GM23338 (cell line): ENCODE data around the gene ETV1. TPM values are rescaled to one million over a fixed set of nuclear protein-coding genes. Genes with fewer than 3 reads are reported as not detected.

Experiments
- ATAC-seq: fragments of 200-7000 bp; cut with Tn5 transposase; 3 replicates; pipeline ENCODE4 v1.9.1; 2020
- DNase-seq: peaks from one replicate; pipeline ENCODE4 v3.0.0-alpha.2; 2015; ENCODE audit warnings: low spot score
- H2AFZ ChIP-seq: fragments of 200-600 bp; sonication (generic); 2 replicates; pipeline ENCODE4 v1.8.0; 2016; ENCODE audit warnings: antibody characterized with exemption, mild to moderate bottlenecking, moderate library complexity
- H3F3A ChIP-seq: fragments of 200-600 bp; sonication (generic); replicated peaks from 2 replicates; pipeline ENCODE4 v1.8.0; 2017; ENCODE audit warnings: antibody characterized with exemption, mixed run types, low read depth
- H3K27ac ChIP-seq: fragments of 200-600 bp; sonication (generic); 2 replicates; pipeline ENCODE4 v1.6.1; 2016; ENCODE audit warnings: low read depth
- H3K27me3 ChIP-seq: fragments of 200-600 bp; sonication (generic); 2 replicates; pipeline ENCODE4 v1.8.0; 2016; ENCODE audit warnings: mild to moderate bottlenecking, mixed run types, moderate library complexity; ENCODE audit not compliant: insufficient read depth
- H3K36me3 ChIP-seq: fragments of 200-600 bp; sonication (generic); 2 replicates; pipeline ENCODE4 v1.8.0; 2016; ENCODE audit warnings: mild to moderate bottlenecking; ENCODE audit not compliant: insufficient read depth
- H3K4me1 ChIP-seq: fragments of 200-600 bp; sonication (generic); 2 replicates; pipeline ENCODE4 v1.8.0; 2016; ENCODE audit warnings: mild to moderate bottlenecking, moderate library complexity; ENCODE audit not compliant: insufficient read depth
- H3K4me2 ChIP-seq: fragments of 200-600 bp; sonication (generic); 2 replicates; pipeline ENCODE4 v1.7.1; 2017; ENCODE audit warnings: mixed run types
- H3K4me3 ChIP-seq: fragments of 200-600 bp; sonication (generic); 2 replicates; pipeline ENCODE4 v1.6.1; 2016; ENCODE audit warnings: mixed run types
- H3K79me2 ChIP-seq: fragments of 200-600 bp; sonication (generic); replicated peaks from 2 replicates; pipeline ENCODE4 v1.8.0; 2017; ENCODE audit warnings: mild to moderate bottlenecking; ENCODE audit not compliant: insufficient read depth
- H3K9me2 ChIP-seq: fragments of 200-600 bp; sonication (generic); 2 replicates; pipeline ENCODE4 v1.8.0; 2017; ENCODE audit not compliant: insufficient read depth
- H4K20me1 ChIP-seq: fragments of 200-600 bp; sonication (generic); replicated peaks from 2 replicates; pipeline ENCODE4 v1.8.0; 2017; ENCODE audit warnings: mild to moderate bottlenecking; ENCODE audit not compliant: insufficient read depth
- H3K27ac Mint-ChIP-seq: 2 replicates; pipeline ENCODE4 v1.8.0; 2020; ENCODE audit warnings: inconsistent platforms, mild to moderate bottlenecking, moderate library complexity, mixed read lengths
- H3K27me3 Mint-ChIP-seq: 3 replicates; pipeline ENCODE4 v1.8.0; 2022; ENCODE audit warnings: low read depth, mild to moderate bottlenecking, moderate library complexity, mixed read lengths, inconsistent platforms; ENCODE audit not compliant: insufficient read depth, poor library complexity
- H3K36me3 Mint-ChIP-seq: 3 replicates; pipeline ENCODE4 v1.8.0; 2021; ENCODE audit warnings: low read depth, mild to moderate bottlenecking, inconsistent platforms, moderate library complexity, mixed read lengths
- H3K4me1 Mint-ChIP-seq: 3 replicates; pipeline ENCODE4 v1.8.0; 2020; ENCODE audit warnings: mild to moderate bottlenecking, inconsistent platforms, mixed read lengths
- H3K4me3 Mint-ChIP-seq: 3 replicates; pipeline ENCODE4 v1.8.0; 2021; ENCODE audit warnings: moderate library complexity, mild to moderate bottlenecking, inconsistent platforms, mixed read lengths
- H3K9me3 Mint-ChIP-seq: 3 replicates; pipeline ENCODE4 v1.8.0; 2020; ENCODE audit warnings: moderate library complexity, mild to moderate bottlenecking, inconsistent platforms, mixed read lengths
- CTCF ChIP-seq, 2 experiments: fragments of 200-600 bp in 1 of 2; sonication (generic) in 1 of 2; conservative IDR thresholded peaks; 2 replicates each; pipeline versions ENCODE4 v1.5.1 to v1.6.1; 2016 to 2017; ENCODE audit warnings: antibody characterized with exemption in 2 of 2, low read depth in 2 of 2, mild to moderate bottlenecking in 2 of 2, moderate library complexity in 1 of 2
- EZH2 ChIP-seq: fragments of 200-600 bp; sonication (generic); IDR thresholded peaks from one replicate; pipeline ENCODE4 v1.8.0; 2017; ENCODE audit warnings: antibody characterized with exemption, mild to moderate bottlenecking, low read depth; ENCODE audit not compliant: unreplicated experiment
- EZH2phosphoT487 ChIP-seq: fragments of 200-600 bp; sonication (generic); IDR thresholded peaks from one replicate; pipeline ENCODE4 v1.8.1; 2018; ENCODE audit warnings: antibody characterized with exemption; ENCODE audit not compliant: unreplicated experiment
- NANOG ChIP-seq: IDR thresholded peaks from 2 replicates; pipeline ENCODE4 v1.6.1; 2016; ENCODE audit warnings: antibody characterized with exemption, borderline replicate concordance
- STAT1 ChIP-seq: IDR thresholded peaks from one replicate; pipeline ENCODE4 v1.6.1; 2016; ENCODE audit warnings: antibody characterized with exemption; ENCODE audit not compliant: unreplicated experiment
- ZNF331 ChIP-seq: fragments of 250-450 bp; sonication (Bioruptor Pico); IDR thresholded peaks from 2 replicates; pipeline ENCODE4 v1.5.0; 2020; ENCODE audit warnings: low read depth, mild to moderate bottlenecking, moderate library complexity
- ZNF462 ChIP-seq: fragments of 250-450 bp; sonication (Bioruptor Pico); IDR thresholded peaks from 2 replicates; pipeline ENCODE4 v1.5.0; 2020; ENCODE audit warnings: mild to moderate bottlenecking, moderate library complexity
- polyA plus RNA-seq: library from polyadenylated mRNA; unstranded; fragments of >200 nt; fragmentation: Nextera tagmentation; extraction: Ambion mirVana; gene quantifications from 2 replicates; pipeline ENCODE4 v1.2.1, GENCODE V29; 2016
- total RNA-seq: library from RNA; depleted of rRNA; stranded (reverse); fragments of >200 nt; shearing (Covaris generic); gene quantifications from 2 replicates; pipeline ENCODE4 v1.2.3, GENCODE V29; 2014

ETV1 gene
- total and polyA plus RNA-seq, 2 experiments from 2014 or later: 49.4 to 61.9 TPM

- no peak for TF ChIP-seq ZNF462 (CRISPR knock-in tag)
- no peak for TF ChIP-seq STAT1
- no peak for TF ChIP-seq ZNF331 (CRISPR knock-in tag)
Measured at GRCh38 chr7:14000247-14000646, 10.8 kb upstream of the ETV1 start (continued).

GRCh38 chr7:13998866-13999265, 9.4 kb upstream of the ETV1 start:
- Histone ChIP-seq H2AFZ (no peak overlapping the region), H3F3A (no peaks in the 10 kb centered on the region)
- no peak overlapping the region for H3K4me3 Mint-ChIP-seq

More at GRCh38 chr7:13998866-13999265, 9.4 kb upstream of the ETV1 start:
- Histone ChIP-seq H3K9me2 (no peaks in the 10 kb centered on the region), H3K4me1 (peaks cover 13% of the 10 kb centered on the region), H3K4me3 (no peak overlapping the region), H4K20me1 (no peaks in the 10 kb centered on the region), H3K79me2 (no peaks in the 10 kb centered on the region), H3K27ac (no peak overlapping the region), H3K27me3 (no peaks in the 10 kb centered on the region), H3K36me3 (no peaks in the 10 kb centered on the region), H3K4me2 (no peak overlapping the region)
- TF ChIP-seq EZH2phosphoT487 (no peak), ZNF462 (CRISPR knock-in tag) (no peak), EZH2 (no peak), NANOG (no peak), CTCF (conservative IDR thresholded peaks at IDR 0.05; ENCODE audit: low read depth in 2 of 2) (no peak), ZNF331 (CRISPR knock-in tag) (no peak)
- H3K36me3 Mint-ChIP-seq: no peaks in the 10 kb centered on the region
- H3K27me3 Mint-ChIP-seq: peaks cover 2% of the 10 kb centered on the region
- DNase-seq (no peak), ATAC-seq (no peak)
- H3K4me1 Mint-ChIP-seq: peaks cover 14% of the 10 kb centered on the region
- no peaks in the 10 kb centered on the region for H3K9me3 Mint-ChIP-seq
- H3K27ac Mint-ChIP-seq: no peak overlapping the region
